Ascending aorta (tissue), 2 donors: ENCODE data around the gene PCOLCE2. TPM values are rescaled to one million over a fixed set of nuclear protein-coding genes. Genes with fewer than 3 reads are reported as not detected.

ENCODE experiments used
- DNase-seq, 2 donors: peaks; one replicate each; pipeline ENCODE4 v3.0.0-alpha.2; 2019; ENCODE audit warnings: low spot score in 2 of 2
- H3K27ac ChIP-seq, 2 donors: fragments of 200-600 bp; sonication (generic); one replicate each; pipeline ENCODE4 v1.5.1; 2016 to 2017; ENCODE audit warnings: mild to moderate bottlenecking in 1 of 2
- H3K27me3 ChIP-seq: fragments of 200-600 bp; sonication (generic); one replicate; pipeline ENCODE4 v1.5.1; 2017
- H3K36me3 ChIP-seq, 2 donors: fragments of 200-600 bp; sonication (generic); one replicate each; pipeline ENCODE4 v1.5.1; 2016
- H3K4me1 ChIP-seq, 2 donors: fragments of 200-600 bp; sonication (generic); one replicate each; pipeline ENCODE4 v1.5.1; 2016 to 2017; ENCODE audit warnings: mild to moderate bottlenecking in 1 of 2
- H3K4me3 ChIP-seq, 2 donors: fragments of 200-600 bp; sonication (generic); one replicate each; pipeline ENCODE4 v1.5.1; 2016 to 2017; ENCODE audit warnings: mild to moderate bottlenecking in 1 of 2
- H3K9me3 ChIP-seq, 2 donors: fragments of 200-600 bp; sonication (generic); one replicate each; pipeline ENCODE4 v1.5.1; 2016
- intact Hi-C: fragments of 100-400 bp; cut with DNase I; formaldehyde crosslinking; loops from one replicate; pipeline ENCODE4 v1.15.1; 2023
- total RNA-seq: library from RNA; depleted of rRNA; stranded (reverse); fragments of >200 nt; gene quantifications from one replicate; pipeline ENCODE4 v1.1.0, GENCODE V29; 2016
- TF ChIP-seq, protein P1 (sequence below), 3 experiments: fragments of 200-600 bp in 2 of 3; fragments of 450-650 bp in 1 of 3; sonication (generic) in 2 of 3; IDR thresholded peaks; one replicate each; pipeline ENCODE4 v1.5.1; 2016 to 2019; ENCODE audit warnings: antibody characterized with exemption in 3 of 3, mild to moderate bottlenecking in 1 of 3, moderate library complexity in 1 of 3

The PCOLCE2 gene
- total RNA-seq, 1 donor from 2014 or later: 58.1 TPM

DNA sequence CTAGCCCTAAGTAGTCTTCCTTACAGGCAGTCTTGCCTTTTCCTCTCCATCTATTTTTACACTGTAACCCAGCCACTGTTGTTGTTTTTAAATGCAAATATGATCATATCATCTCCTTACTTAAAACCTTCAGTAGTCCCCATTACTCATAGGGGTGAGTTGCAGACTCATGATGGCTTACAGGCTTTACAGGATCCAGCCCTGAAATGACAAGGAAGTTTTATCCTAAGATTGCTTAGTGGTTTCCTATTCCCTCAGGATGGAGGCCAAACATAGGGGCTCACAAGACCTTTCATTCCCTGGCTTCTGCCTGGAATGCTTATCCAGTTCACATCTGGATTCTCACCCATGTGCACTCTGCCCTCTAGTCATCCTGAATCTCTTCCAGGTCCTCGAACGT, 27.7 kb upstream of the PCOLCE2 start:
- H3K36me3 ChIP-seq: no peaks in the 10 kb centered on the region
- intact Hi-C loops: no loop called here
- no peak for DNase-seq
- no peaks in the 10 kb centered on the region for H3K27me3 ChIP-seq
- no peaks in the 10 kb centered on the region for H3K9me3 ChIP-seq
- H3K4me3 ChIP-seq: no peak overlapping the region
- TF ChIP-seq, protein P1, sequence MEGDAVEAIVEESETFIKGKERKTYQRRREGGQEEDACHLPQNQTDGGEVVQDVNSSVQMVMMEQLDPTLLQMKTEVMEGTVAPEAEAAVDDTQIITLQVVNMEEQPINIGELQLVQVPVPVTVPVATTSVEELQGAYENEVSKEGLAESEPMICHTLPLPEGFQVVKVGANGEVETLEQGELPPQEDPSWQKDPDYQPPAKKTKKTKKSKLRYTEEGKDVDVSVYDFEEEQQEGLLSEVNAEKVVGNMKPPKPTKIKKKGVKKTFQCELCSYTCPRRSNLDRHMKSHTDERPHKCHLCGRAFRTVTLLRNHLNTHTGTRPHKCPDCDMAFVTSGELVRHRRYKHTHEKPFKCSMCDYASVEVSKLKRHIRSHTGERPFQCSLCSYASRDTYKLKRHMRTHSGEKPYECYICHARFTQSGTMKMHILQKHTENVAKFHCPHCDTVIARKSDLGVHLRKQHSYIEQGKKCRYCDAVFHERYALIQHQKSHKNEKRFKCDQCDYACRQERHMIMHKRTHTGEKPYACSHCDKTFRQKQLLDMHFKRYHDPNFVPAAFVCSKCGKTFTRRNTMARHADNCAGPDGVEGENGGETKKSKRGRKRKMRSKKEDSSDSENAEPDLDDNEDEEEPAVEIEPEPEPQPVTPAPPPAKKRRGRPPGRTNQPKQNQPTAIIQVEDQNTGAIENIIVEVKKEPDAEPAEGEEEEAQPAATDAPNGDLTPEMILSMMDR (IDR thresholded peaks at IDR 0.05): no peak
- no peak overlapping the region for H3K27ac ChIP-seq
- peaks cover 0 to 14% of the 10 kb centered on the region in 2 donors for H3K4me1 ChIP-seq

DNA sequence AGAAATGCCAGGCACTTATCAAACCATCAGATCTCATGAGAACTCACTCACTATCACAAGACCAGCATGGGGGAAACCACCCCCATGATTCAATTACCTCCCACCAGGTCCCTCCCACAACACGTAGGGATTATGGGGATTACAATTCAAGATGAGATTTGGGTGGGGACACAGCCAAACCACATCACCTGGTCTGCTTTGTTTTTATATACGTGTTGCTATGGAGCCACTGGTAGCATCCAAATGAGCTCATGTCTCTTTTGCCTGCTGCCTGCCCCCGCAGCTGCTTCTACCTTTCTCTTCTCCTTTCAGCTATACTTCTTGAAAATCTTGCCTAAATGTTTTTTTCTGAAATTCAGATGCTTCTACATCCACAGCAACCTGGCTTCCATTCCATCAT, 26.8 kb upstream of the PCOLCE2 start:
- H3K27ac ChIP-seq: no peak overlapping the region
- H3K4me1 ChIP-seq: peaks cover 0 to 14% of the 10 kb centered on the region in 2 donors

DNA sequence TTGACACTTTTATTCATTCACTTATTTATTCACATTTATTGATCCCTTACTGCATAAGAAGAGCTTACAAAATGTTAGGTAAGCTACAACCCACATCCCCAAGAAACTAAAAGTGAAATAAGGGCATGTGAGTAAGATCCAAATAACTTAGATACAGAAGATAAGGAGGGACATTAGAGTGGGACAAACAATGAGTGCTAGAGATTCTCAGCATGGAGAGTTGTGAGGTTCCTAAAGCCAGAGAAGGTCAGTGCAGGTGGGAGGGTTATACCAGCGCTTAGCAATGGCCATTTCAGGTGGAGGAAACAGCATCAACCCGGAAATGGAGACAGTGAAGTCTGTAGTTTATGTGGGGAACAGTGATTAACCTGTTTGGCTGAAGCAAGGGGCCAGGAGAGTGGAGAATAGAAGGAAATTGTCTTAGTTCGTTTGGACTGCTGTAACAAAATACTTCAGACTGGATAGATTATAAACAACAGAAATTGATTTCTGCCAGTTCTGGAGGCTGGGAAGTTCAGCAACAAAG, 25.5 kb upstream of the PCOLCE2 start:
- Histone ChIP-seq H3K36me3 (no peaks in the 10 kb centered on the region), H3K4me1 (peaks cover 0 to 14% of the 10 kb centered on the region in 2 donors)
- intact Hi-C loops: no loop called here

More for the DNA sequence above, 26.8 kb upstream of the PCOLCE2 start:
- Histone ChIP-seq H3K9me3 (no peaks in the 10 kb centered on the region), H3K36me3 (no peaks in the 10 kb centered on the region), H3K27me3 (no peaks in the 10 kb centered on the region), H3K4me3 (no peak overlapping the region)
- intact Hi-C loops: no loop called here
- TF ChIP-seq, protein P1 (IDR thresholded peaks at IDR 0.05): no peak
- DNase-seq: no peak

DNA sequence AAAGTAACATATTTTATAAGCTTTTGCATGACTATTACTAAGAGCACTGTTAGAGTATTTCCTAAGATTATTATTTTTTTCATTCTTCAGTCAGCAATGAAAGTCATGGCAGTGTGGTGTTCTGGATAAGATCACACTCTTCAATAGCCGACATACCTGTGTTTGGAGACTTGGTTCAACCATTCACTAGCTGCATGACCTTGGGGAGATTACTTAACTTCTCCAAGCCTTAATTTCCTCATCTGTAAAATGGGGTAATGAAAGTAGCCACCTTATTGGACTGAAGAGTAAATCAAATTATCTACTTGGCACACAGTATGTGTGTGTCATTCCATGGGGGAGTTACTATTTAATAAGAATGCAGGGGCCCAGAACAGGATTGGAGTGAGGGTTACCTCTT, 24.5 kb upstream of the PCOLCE2 start:
- H3K4me1 ChIP-seq: peaks cover 0 to 14% of the 10 kb centered on the region in 2 donors
- intact Hi-C loops: no loop called here
- no peak for DNase-seq
- no peaks in the 10 kb centered on the region for H3K36me3 ChIP-seq
- H3K27ac ChIP-seq: peak overlapping the region; percentile 64 to 74
- H3K4me3 ChIP-seq: no peak overlapping the region
- H3K9me3 ChIP-seq: no peaks in the 10 kb centered on the region
- H3K27me3 ChIP-seq: no peaks in the 10 kb centered on the region
- TF ChIP-seq, protein P1 (IDR thresholded peaks at IDR 0.05): no peak

More for the DNA sequence above, 25.5 kb upstream of the PCOLCE2 start:
- H3K27me3 ChIP-seq: no peaks in the 10 kb centered on the region
- H3K9me3 ChIP-seq: no peaks in the 10 kb centered on the region
- no peak overlapping the region for H3K4me3 ChIP-seq
- H3K27ac ChIP-seq: no peak overlapping the region
- TF ChIP-seq, protein P1 (IDR thresholded peaks at IDR 0.05): no peak
- no peak for DNase-seq

DNA sequence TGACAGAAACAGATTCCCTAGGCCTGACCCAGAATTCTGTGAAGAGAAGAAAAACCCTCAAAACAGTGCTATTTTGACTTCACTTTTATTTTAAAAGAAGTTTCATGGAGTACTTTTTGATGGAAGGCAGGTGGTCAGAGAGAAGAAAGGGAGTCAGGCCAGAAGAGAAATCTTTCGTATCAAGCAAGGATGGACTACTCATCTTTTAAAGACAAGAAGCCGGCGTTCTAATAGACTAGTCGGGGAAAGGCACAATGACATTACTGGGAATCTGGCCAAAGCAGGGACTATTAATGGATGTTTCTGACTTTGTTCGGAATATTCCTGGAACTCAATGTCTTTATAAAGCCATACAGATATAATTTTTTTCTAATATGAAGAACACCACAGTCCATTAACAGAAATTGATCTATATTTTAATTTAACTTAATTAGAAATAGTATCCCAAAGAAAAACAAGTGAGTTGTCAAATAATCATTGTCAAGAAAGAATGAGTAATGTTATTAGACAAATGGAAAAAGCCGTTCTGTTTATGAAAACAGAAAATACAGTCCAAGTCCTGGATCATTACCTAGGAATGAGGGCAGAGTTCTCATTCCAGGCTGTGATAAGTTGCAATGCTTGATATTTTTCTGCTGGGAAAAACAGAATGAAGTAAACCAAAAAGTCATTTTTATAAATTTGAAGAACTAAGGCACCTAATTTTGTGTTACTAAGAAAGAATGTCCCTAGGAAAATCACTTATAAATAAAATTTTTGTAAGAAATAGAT, 23.7 kb upstream of the PCOLCE2 start:
- H3K27ac ChIP-seq: peak overlapping the region; percentile 64 to 74
- DNase-seq: no peak
- TF ChIP-seq, protein P1 (IDR thresholded peaks at IDR 0.05): no peak

More for the DNA sequence above, 23.7 kb upstream of the PCOLCE2 start:
- no peaks in the 10 kb centered on the region for H3K9me3 ChIP-seq
- no peak overlapping the region for H3K4me3 ChIP-seq
- intact Hi-C loops: no loop called here
- H3K36me3 ChIP-seq: no peaks in the 10 kb centered on the region
- H3K27me3 ChIP-seq: no peaks in the 10 kb centered on the region
- peaks cover 0 to 14% of the 10 kb centered on the region in 2 donors for H3K4me1 ChIP-seq
